Neuronal stem cell (in vitro differentiated cells): ENCODE data around the gene SMIM11.

Experiments
- DNase-seq: peaks from one replicate; pipeline ENCODE4 v3.0.0-alpha.2; 2013; ENCODE audit warnings: low spot score
- H2AFZ ChIP-seq: one replicate; pipeline ENCODE4 v1.6.1; 2013; ENCODE audit warnings: mild to moderate bottlenecking, low read length, inconsistent platforms
- H2AK5ac ChIP-seq: 2 replicates; pipeline ENCODE4 v1.6.1; 2013; ENCODE audit warnings: low read depth, mild to moderate bottlenecking, inconsistent platforms, low read length, moderate library complexity, mixed read lengths
- H2BK120ac ChIP-seq: 2 replicates; pipeline ENCODE4 v1.6.1; 2013; ENCODE audit warnings: low read depth, mild to moderate bottlenecking, inconsistent platforms, low read length, moderate library complexity, mixed read lengths
- H2BK12ac ChIP-seq: one replicate; pipeline ENCODE4 v1.6.1; 2013; ENCODE audit warnings: low read length, inconsistent platforms
- H2BK15ac ChIP-seq: 2 replicates; pipeline ENCODE4 v1.6.1; 2013; ENCODE audit warnings: mild to moderate bottlenecking, low read length, inconsistent platforms, mixed read lengths
- H2BK5ac ChIP-seq: one replicate; pipeline ENCODE4 v1.6.1; 2013; ENCODE audit warnings: inconsistent platforms, mild to moderate bottlenecking, low read length, moderate library complexity
- H3K14ac ChIP-seq: one replicate; pipeline ENCODE4 v1.6.1; 2013; ENCODE audit warnings: low read length, inconsistent platforms
- H3K18ac ChIP-seq: 2 replicates; pipeline ENCODE4 v1.6.1; 2013; ENCODE audit warnings: low read length, inconsistent platforms
- H3K23ac ChIP-seq: 2 replicates; pipeline ENCODE4 v1.6.1; 2013; ENCODE audit warnings: low read depth, mild to moderate bottlenecking, mixed read lengths, low read length, inconsistent platforms; ENCODE audit not compliant: poor library complexity
- H3K27ac ChIP-seq: replicated peaks from 3 replicates; pipeline ENCODE4 v1.5.1; 2013; ENCODE audit warnings: low read length, inconsistent platforms
- H3K27me3 ChIP-seq, 3 experiments: 2 replicates each; pipeline ENCODE4 v1.6.1; 2013; ENCODE audit warnings: low read length in 3 of 3, mild to moderate bottlenecking in 2 of 3, inconsistent platforms in 1 of 3, low read depth in 1 of 3, mixed read lengths in 1 of 3, moderate library complexity in 1 of 3; ENCODE audit not compliant: control insufficient read depth in 3 of 3, insufficient read depth in 3 of 3
- H3K36me3 ChIP-seq, 2 donors: replicated peaks in 1 of 2; 2 replicates each; pipeline ENCODE4 v1.6.1; 2013; ENCODE audit warnings: low read length in 2 of 2; ENCODE audit not compliant: control insufficient read depth in 2 of 2, insufficient read depth in 2 of 2
- H3K4ac ChIP-seq: 2 replicates; pipeline ENCODE4 v1.6.1; 2013; ENCODE audit warnings: inconsistent platforms, mild to moderate bottlenecking, low read length, moderate library complexity
- H3K4me1 ChIP-seq, 2 donors: 1 replicate in 1 of 2; 2 replicates in 1 of 2; pipeline ENCODE4 v1.6.1; 2013; ENCODE audit warnings: low read length in 2 of 2, low read depth in 1 of 2; ENCODE audit not compliant: control insufficient read depth in 2 of 2, insufficient read depth in 1 of 2
- H3K4me2 ChIP-seq: one replicate; pipeline ENCODE4 v1.6.1; 2013; ENCODE audit warnings: mild to moderate bottlenecking, low read length, inconsistent platforms; ENCODE audit not compliant: insufficient read depth, poor library complexity, severe bottlenecking
- H3K4me3 ChIP-seq, 2 donors: 2 replicates each; pipeline ENCODE4 v1.5.1; 2013; ENCODE audit warnings: low read length in 2 of 2, mild to moderate bottlenecking in 2 of 2, inconsistent platforms in 1 of 2, moderate library complexity in 1 of 2
- H3K79me1 ChIP-seq: one replicate; pipeline ENCODE4 v1.6.1; 2013; ENCODE audit warnings: low read depth, mild to moderate bottlenecking, inconsistent platforms, low read length, moderate library complexity
- H3K9ac ChIP-seq: one replicate; pipeline ENCODE4 v1.6.1; 2013; ENCODE audit warnings: mild to moderate bottlenecking, low read depth, low read length, inconsistent platforms; ENCODE audit not compliant: poor library complexity
- H3K9me3 ChIP-seq, 2 donors: replicated peaks in 1 of 2; 2 replicates each; pipeline versions ENCODE3 to v1.6.1; 2013; ENCODE audit warnings: low read length in 2 of 2, mild to moderate bottlenecking in 2 of 2, inconsistent platforms in 1 of 2, low read depth in 1 of 2, mixed read lengths in 1 of 2, moderate library complexity in 1 of 2; ENCODE audit not compliant: control insufficient read depth in 2 of 2, insufficient read depth in 1 of 2
- H4K8ac ChIP-seq: one replicate; pipeline ENCODE4 v1.6.1; 2013; ENCODE audit warnings: low read depth, mild to moderate bottlenecking, inconsistent platforms, low read length, moderate library complexity
- H4K91ac ChIP-seq: one replicate; pipeline ENCODE4 v1.6.1; 2013; ENCODE audit warnings: low read length, low read depth, mild to moderate bottlenecking, inconsistent platforms; ENCODE audit not compliant: poor library complexity
- WGBS, 2 donors: extraction: QIAGEN DNeasy Blood & Tissue Kit; methylation state at CpG; one replicate each; pipeline ENCODE4 v1.1.7; 2013; ENCODE audit warnings: missing lambda C conversion rate in 2 of 2, mixed read lengths in 1 of 2; ENCODE audit not compliant: insufficient read length in 2 of 2, insufficient replicate concordance in 1 of 2; ENCODE audit errors: extremely low coverage in 2 of 2; 5-methylcytosine and 5-hydroxymethylcytosine counted together

SMIM11 gene

GRCh38 chr21:34337741-34338140 lies 37.6 kb upstream of the SMIM11 start:
- Histone ChIP-seq H3K9ac (no peak overlapping the region), H3K9me3 (no peaks in the 10 kb centered on the region), H2BK120ac (no peak overlapping the region), H2BK5ac (no peak overlapping the region), H2AK5ac (peak overlapping the region; percentile 35), H3K23ac (no peak overlapping the region), H3K4me3 (no peak overlapping the region), H3K36me3 (no peaks in the 10 kb centered on the region), H3K4ac (no peak overlapping the region), H3K4me2 (no peak overlapping the region), H4K91ac (no peak overlapping the region), H3K27ac (no peak overlapping the region), H3K27me3 (peaks cover 0 to 2% (median 0%) of the 10 kb centered on the region in 3 experiments), H4K8ac (no peak overlapping the region), H2AFZ (no peak overlapping the region), H2BK15ac (no peak overlapping the region), H2BK12ac (no peak overlapping the region), H3K14ac (no peak overlapping the region), H3K79me1 (no peaks in the 10 kb centered on the region), H3K18ac (no peak overlapping the region), H3K4me1 (peaks cover 0 to 18% of the 10 kb centered on the region in 2 donors)
- no peak for DNase-seq
- WGBS, 2 donors: no CpG with 5 or more reads among the region's 6 CpGs

GRCh38 chr21:34338226-34338625 lies 37.1 kb upstream of the SMIM11 start:
- Histone ChIP-seq H2AK5ac (peak overlapping the region; percentile 35), H3K27ac (no peak overlapping the region), H3K4me3 (no peak overlapping the region), H3K4me2 (no peak overlapping the region), H3K9ac (no peak overlapping the region), H4K8ac (no peak overlapping the region), H2BK5ac (no peak overlapping the region), H3K14ac (peak overlapping the region; percentile 78), H2BK15ac (peak overlapping the region; percentile 83), H3K23ac (no peak overlapping the region), H3K36me3 (no peaks in the 10 kb centered on the region), H3K4me1 (peaks cover 0 to 18% of the 10 kb centered on the region in 2 donors), H3K18ac (peak overlapping the region; percentile 51), H3K27me3 (peaks cover 0 to 2% (median 0%) of the 10 kb centered on the region in 3 experiments), H3K9me3 (no peaks in the 10 kb centered on the region), H3K4ac (no peak overlapping the region), H2AFZ (no peak overlapping the region), H3K79me1 (no peaks in the 10 kb centered on the region), H4K91ac (no peak overlapping the region), H2BK12ac (peak overlapping the region; percentile 61), H2BK120ac (no peak overlapping the region)
- no peak for DNase-seq
- no CpG with 5 or more reads among the region's 8 CpGs for WGBS, 2 donors

GRCh38 chr21:34340061-34340460 lies 35.2 kb upstream of the SMIM11 start:
- Histone ChIP-seq H3K36me3 (no peaks in the 10 kb centered on the region), H4K8ac (no peak overlapping the region), H3K9me3 (no peaks in the 10 kb centered on the region), H3K23ac (no peak overlapping the region), H3K18ac (no peak overlapping the region), H2BK5ac (no peak overlapping the region), H2BK15ac (peak overlapping the region; percentile 41), H2AK5ac (no peak overlapping the region), H2BK120ac (no peak overlapping the region), H3K79me1 (no peaks in the 10 kb centered on the region), H3K4me2 (no peak overlapping the region), H3K4me1 (peaks cover 0 to 10% of the 10 kb centered on the region in 2 donors), H3K27ac (no peak overlapping the region), H2AFZ (no peak overlapping the region), H3K4ac (no peak overlapping the region), H3K9ac (no peak overlapping the region), H3K14ac (no peak overlapping the region), H2BK12ac (no peak overlapping the region), H4K91ac (no peak overlapping the region), H3K27me3 (peaks cover 0 to 6% (median 0%) of the 10 kb centered on the region in 3 experiments), H3K4me3 (peak overlapping the region in 1 of 2 donors; percentile 19)
- WGBS, 2 donors: no CpG with 5 or more reads among the region's 3 CpGs
- no peak for DNase-seq

GRCh38 chr21:34342476-34342875 lies 32.8 kb upstream of the SMIM11 start:
- H2BK5ac ChIP-seq: no peak overlapping the region
- no peak overlapping the region for H3K4ac ChIP-seq
- H3K9ac ChIP-seq: no peak overlapping the region
- H3K14ac ChIP-seq: no peak overlapping the region
- no peak overlapping the region for H3K4me3 ChIP-seq
- H2AFZ ChIP-seq: no peak overlapping the region
- H3K9me3 ChIP-seq: no peaks in the 10 kb centered on the region
- H3K27me3 ChIP-seq: peaks cover 0 to 6% (median 0%) of the 10 kb centered on the region in 3 experiments
- H2AK5ac ChIP-seq: peak overlapping the region; percentile 22
- no peak overlapping the region for H2BK12ac ChIP-seq
- no peak overlapping the region for H3K27ac ChIP-seq
- H3K4me1 ChIP-seq: peaks cover 0 to 6% of the 10 kb centered on the region in 2 donors
- no peaks in the 10 kb centered on the region for H3K36me3 ChIP-seq
- H2BK15ac ChIP-seq: peak overlapping the region; percentile 30
- H3K79me1 ChIP-seq: no peaks in the 10 kb centered on the region
- H3K18ac ChIP-seq: peak overlapping the region; percentile 48
- WGBS, 2 donors: no CpG with 5 or more reads among the region's 5 CpGs
- no peak for DNase-seq
- H4K8ac ChIP-seq: no peak overlapping the region
- no peak overlapping the region for H2BK120ac ChIP-seq
- H3K4me2 ChIP-seq: no peak overlapping the region
- H4K91ac ChIP-seq: no peak overlapping the region
- no peak overlapping the region for H3K23ac ChIP-seq
